GM21825 (cell line): ENCODE results near the gene TNFAIP8L3.
A peak's percentile ranks its signal among the peaks of the same experiment; 100 is the strongest.

Experiments used
- ATAC-seq: cut with Tn5 transposase; IDR thresholded peaks from one replicate; pipeline ENCODE4 v1.9.1; 2021; ENCODE audit warnings: mild to moderate bottlenecking, moderate library complexity; ENCODE audit not compliant: unreplicated experiment

Gene TNFAIP8L3

GRCh38 chr15:51092480-51093040, 2.1 kb downstream of the TNFAIP8L3 start:
- ATAC-seq, result no peak

GRCh38 chr15:51090753-51091152, 4.0 kb downstream of the TNFAIP8L3 start:
- no peak for ATAC-seq

DNA sequence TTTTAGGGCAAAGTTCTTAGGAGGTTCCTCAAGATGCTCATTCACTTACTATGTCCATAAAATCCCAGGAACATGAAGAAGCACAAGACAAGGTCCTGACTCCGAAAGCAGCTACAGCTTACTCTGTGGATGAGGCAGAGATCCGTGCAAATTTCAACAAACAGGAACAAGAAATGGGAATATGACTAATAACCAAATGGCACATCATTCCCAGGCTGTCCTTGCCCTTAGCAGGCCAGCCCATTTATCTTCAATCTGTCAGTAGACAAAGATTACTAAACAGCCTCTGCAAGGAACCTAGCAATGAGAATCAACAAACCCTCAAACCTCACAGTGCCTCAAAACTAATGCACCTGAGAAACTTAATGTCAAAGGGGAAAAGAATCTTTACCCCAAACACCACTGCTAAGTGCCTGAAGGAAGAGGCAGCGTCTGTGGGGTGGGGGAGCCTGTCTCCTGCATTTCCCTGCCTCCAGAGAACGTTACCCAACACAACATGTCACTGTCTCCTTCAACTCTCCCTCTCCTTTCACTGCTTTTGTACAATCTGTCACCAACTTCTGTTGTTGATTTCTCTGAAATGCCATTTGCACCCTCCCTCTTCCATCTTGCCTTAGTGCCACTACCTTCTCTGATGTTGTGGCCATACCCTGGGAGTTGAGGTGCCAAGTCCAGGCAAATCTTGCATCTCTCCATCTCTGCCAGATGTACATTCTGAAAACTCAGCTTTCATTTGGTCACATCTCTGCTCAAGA, 4.8 kb downstream of the TNFAIP8L3 start:
- ATAC-seq, result no peak

DNA sequence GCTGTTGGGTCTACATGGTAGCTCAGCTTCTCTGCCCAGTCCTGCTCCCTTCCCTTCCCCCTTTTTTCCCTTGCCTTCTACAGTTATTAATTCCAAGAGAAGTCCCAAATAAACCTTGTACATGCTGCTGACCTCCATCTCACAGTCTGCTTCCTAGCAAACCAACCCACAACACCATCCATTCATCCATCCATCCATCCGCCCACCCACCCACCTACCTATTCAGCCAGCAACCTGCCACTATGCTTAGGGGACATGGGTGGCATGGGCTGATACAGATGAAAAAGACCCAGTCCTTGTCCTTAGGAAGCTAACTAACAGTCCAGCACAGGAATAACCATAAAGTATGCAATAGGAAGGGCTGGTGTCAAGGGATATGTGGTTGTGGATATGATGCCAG, 5.7 kb downstream of the TNFAIP8L3 start:
- no peak for ATAC-seq

- no peak for ATAC-seq
Observed at GRCh38 chr15:51088585-51088984, 6.1 kb downstream of the TNFAIP8L3 start.

GRCh38 chr15:51087513-51087912, 7.2 kb downstream of the TNFAIP8L3 start:
- ATAC-seq, result no peak

DNA sequence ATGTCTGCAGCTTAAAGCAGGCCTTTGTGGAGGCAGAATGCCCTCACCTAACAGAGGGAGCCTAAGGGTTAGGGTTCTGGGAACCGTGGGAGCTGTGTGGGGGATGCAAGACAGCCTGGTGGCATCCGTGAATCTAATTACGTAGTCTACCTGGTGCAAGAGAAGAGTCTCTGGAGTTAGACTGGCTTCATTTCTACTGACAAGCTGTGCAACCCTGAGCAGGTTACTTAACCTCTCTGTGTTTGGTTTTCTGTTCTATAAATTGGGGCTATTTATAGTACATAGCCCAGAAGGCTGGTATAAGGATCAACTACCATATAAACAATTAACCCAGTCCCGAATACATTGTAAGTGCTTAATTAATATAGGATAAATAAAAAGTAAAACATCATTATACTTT, 8.3 kb downstream of the TNFAIP8L3 start:
- ATAC-seq, result no peak

DNA sequence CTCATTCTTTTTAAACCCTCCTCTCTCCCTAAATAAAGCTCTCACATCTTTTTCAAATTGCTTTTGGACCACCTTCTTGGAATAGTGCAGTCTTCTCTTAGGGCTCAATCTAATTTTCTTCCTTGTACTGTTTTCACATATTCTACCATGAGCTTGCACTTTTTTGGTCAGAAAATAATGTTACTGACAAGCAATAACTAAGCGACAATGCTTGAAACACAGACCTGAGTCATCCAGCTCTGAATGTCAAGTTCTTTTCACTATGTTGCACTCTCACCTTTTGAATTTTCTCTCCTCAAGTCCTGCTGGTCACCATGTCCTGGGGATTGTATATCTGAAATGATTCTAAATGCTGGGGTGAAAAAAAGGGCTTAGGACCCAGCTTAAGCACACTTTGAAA, 8.9 kb downstream of the TNFAIP8L3 start:
- no peak for ATAC-seq

DNA sequence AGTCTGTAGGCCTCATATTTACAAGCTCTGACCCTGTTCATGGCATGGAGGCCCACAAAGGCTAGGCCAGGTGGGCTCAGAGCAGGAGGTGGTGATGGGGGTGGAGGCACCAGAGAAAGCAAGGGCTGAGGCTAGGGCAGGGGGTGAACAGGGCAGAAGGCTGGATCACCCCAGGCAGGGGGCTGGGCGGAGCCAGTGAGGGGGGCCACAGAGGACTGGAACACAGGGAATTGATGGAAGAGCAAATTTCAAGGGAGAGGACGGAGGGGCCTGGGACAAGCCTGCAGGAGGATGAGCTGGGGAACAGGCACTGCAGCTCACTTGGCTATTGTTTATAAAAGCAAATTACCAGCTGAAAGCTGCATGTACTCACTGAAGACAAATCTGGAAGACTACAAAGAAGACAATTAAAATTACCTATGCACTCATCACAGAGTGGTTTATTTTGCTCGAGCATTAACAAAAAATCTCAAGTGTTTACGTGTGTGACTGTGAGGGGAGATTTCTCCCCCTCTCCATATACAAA, 11.0 kb downstream of the TNFAIP8L3 start:
- ATAC-seq, result no peak

- ATAC-seq, result no peak
Observed at GRCh38 chr15:51082246-51082645, 12.5 kb downstream of the TNFAIP8L3 start.

DNA sequence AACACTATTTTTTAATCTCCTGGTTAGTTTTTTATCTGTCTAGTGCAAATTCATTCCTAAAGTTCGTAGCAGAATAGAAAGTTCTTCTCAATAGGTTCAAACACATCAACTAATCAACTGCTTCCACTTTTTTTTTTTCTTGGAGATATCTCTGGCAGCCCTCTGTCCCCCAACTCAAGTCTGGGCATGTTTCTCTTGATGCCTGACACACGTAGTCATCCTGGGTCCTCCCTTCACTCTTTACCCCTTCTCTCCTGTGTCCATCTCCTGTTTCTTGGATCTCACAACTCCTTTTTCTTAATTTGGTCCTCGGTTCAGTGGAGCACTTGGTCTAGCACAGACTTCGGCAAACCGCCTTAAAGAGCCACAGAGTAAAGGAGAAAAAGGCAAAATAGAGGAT, 14.4 kb downstream of the TNFAIP8L3 start:
- ATAC-seq, result no peak

GRCh38 chr15:51079226-51079625, 15.5 kb downstream of the TNFAIP8L3 start:
- ATAC-seq, result no peak

DNA sequence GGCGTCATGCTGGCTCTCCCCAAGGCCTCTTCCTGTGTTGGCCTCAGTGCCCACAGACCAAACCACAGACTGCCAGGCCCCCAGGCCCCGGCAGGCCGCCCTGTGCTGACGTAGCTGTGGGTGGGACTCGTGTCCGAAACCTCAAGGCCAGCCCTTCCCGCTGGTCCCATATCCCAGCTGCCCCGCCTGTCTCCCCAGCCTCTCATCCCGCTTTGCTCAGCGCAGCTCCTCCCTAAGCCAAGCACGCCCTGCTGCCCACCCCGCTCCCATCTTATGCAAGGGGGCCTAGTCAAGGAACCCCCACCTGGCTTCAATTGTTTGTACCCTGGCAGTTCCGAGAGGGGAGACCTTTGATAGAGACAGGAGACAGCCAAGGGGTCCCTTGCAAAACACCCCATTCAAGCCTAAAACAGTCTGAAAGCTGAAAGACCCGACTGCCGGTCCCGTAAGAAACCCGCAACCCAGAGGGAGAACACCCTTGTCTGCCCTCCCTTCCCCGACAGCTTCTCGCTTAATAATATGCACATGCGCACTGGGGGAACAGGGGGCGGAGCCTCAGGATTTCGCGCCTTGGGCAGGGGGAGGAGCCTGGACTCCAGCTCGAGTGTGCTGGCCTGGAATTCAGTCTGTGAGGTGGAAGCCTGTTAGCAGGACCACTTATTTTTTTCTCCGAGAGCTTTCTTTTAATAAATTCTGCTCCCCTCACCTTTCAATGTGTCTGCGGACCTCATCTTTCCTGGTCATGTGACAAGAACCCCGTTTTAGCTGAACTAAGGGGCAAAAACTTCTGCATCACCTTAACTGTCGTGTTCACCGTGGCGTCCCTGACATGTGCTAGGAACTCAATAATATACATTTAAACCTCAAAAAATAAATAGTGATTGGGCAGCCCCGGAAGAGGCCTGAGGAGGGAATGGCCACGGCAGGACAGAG, 17.2 kb downstream of the TNFAIP8L3 start:
- peak; percentile 46 for ATAC-seq

DNA sequence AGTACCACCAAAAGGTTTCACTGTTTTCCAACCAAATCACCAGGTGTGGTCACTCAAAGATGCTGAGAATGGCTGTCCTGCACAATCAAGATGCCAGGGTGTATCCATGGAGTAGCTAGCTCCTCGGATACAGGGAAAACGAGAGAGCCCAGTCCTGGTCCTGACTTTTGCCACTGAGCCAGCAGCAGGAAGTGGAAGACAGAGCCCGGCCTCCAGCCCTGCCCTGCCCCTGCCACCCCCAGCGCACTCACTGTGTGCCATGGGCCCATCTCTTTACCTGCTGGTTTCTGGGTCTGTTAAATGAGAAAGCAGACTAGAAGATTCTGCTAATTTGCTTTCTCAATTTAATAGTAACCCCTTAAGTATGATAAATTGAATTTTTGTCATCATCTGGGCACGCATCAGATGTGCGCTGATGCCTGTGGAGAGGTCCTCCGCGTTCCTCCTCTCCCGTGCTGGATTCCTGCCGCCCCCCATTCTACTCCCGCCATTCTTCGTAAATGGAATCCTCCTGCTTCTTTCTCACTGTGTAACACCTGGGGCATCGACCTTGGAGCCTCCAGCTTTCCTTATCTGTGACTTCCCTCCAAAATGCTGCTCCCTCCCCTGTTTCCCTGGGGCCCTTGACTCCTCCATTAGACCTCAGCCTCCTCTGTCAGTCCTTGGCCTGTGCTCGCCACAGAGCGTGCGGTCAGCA, 18.0 kb downstream of the TNFAIP8L3 start:
- no peak for ATAC-seq

DNA sequence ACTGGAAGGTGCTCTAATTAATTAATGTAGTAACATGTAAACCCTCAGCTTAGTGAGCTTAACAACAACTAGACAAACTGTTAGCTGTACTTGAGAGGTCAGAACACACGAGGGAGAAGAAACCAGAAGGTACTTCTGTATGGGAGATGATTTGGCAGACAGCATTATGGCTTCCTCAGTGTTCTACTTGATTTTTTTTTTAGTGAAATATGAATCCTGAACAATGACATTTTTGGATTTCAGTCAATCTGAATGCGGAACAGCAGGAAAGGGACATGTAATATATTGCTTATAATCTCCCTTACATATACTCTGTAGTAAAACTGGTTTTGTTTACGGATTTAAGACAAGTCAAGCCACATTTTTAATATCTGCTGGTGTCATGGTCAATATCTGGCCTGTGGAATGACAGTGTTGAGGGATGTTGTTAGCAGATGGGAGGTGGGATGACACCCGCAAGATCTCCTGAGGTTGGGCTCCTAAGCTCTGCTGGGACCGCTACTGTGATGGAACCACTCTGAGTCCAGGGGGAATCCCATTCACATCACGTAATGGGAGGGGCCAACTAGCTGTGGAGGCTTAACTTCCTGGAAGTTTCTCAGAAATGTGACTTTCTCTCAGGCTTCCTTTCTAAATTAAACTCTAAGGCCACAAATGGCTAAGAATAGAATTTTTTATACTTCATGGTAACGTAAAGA, 18.7 kb downstream of the TNFAIP8L3 start:
- ATAC-seq, result no peak

- no peak for ATAC-seq
Observed at GRCh38 chr15:51075364-51075763, 19.3 kb downstream of the TNFAIP8L3 start.

- ATAC-seq, result no peak
Observed at GRCh38 chr15:51074926-51075325, 19.8 kb downstream of the TNFAIP8L3 start.

- ATAC-seq, result no peak
Observed at GRCh38 chr15:51071578-51071977, 23.1 kb downstream of the TNFAIP8L3 start.

DNA sequence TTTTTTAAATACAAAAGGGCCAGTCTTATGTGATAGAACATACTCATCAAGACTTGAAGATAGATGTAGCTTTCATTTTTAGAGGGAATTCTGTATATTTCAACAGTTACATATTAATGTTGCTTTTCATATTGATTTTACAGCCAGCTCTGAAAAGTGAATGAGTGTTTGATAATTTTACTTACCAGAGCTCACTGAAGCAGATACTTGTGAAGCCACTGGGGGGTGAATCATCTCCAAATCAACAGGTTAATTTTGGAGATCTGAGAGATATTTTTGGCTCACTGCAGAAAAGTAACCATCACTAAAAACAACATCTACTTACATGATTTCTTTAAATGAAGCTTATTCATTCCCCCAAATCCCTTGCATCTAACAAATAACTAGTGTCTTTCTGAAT, 24.7 kb downstream of the TNFAIP8L3 start:
- ATAC-seq, result no peak

DNA sequence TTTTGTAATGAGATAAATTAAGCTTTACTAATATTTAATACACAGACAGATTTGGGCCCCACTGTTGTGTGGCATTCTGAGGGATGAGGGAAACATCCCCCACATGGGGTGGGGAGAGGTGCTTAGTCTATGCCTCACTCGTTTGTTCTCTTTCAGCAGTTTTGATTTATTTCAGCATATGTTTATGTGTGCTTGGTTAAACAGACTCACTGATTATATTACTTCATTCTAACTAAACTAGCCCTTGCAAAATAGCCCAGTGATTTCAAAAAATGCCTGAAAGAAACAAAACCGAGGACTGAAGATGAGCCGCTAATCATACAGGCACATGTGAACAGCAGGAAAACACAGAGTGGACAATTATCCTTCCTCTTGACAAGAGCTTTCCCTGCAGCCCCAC, 27.2 kb downstream of the TNFAIP8L3 start:
- ATAC-seq, result no peak
